HepG2 (cell line): Measurements from ENCODE around the gene URB1. TPM values are rescaled to one million over a fixed set of nuclear protein-coding genes. Genes with fewer than 3 reads are reported as not detected.

Experiments
- ATF2 ChIP-seq: sonication (generic); formaldehyde crosslinking; IDR thresholded peaks from 2 replicates; pipeline ENCODE4 v1.4.0; 2020; ENCODE audit warnings: missing genetic modification reagents
- BRCA1 ChIP-seq: sonication (generic); formaldehyde crosslinking; IDR thresholded peaks from 2 replicates; pipeline ENCODE4 v1.4.0; 2020; ENCODE audit warnings: missing genetic modification reagents
- FOXO4 ChIP-seq: sonication (generic); formaldehyde crosslinking; conservative IDR thresholded peaks from 2 replicates; pipeline ENCODE4 v1.8.1; 2023; ENCODE audit warnings: missing genetic modification reagents
- HDAC1 ChIP-seq: sonication (generic); formaldehyde crosslinking; IDR thresholded peaks from 2 replicates; pipeline ENCODE4 v1.5.1; 2020; ENCODE audit warnings: mild to moderate bottlenecking, missing genetic modification reagents
- HNRNPH1 ChIP-seq: fragments of 200-400 bp; formaldehyde crosslinking; optimal IDR thresholded peaks from 2 replicates; pipeline ENCODE3; 2017; ENCODE audit warnings: mild to moderate bottlenecking, low read depth, low read length
- NFYB ChIP-seq: sonication (generic); formaldehyde crosslinking; IDR thresholded peaks from 2 replicates; pipeline ENCODE4 v1.4.0; 2020; ENCODE audit warnings: missing genetic modification reagents
- RXRB ChIP-seq: IDR thresholded peaks from 2 replicates; pipeline ENCODE4 v1.6.1; 2016; ENCODE audit warnings: borderline replicate concordance, missing genetic modification reagents, missing compliant biosample characterization
- SKIL ChIP-seq: sonication (generic); formaldehyde crosslinking; IDR thresholded peaks from 2 replicates; pipeline ENCODE4 v1.8.0; 2022; ENCODE audit warnings: missing genetic modification reagents, mild to moderate bottlenecking, moderate library complexity, borderline replicate concordance
- SSRP1 ChIP-seq: IDR thresholded peaks from 2 replicates; pipeline ENCODE4 v1.6.1; 2016; ENCODE audit warnings: control low read depth
- STAT5B ChIP-seq: sonication (generic); formaldehyde crosslinking; IDR thresholded peaks from 2 replicates; pipeline ENCODE4 v1.4.0; 2020; ENCODE audit warnings: missing genetic modification reagents
- TBX2 ChIP-seq: sonication (generic); formaldehyde crosslinking; IDR thresholded peaks from 2 replicates; pipeline ENCODE4 v1.5.0; 2020; ENCODE audit warnings: missing genetic modification reagents, mild to moderate bottlenecking, borderline replicate concordance
- TFE3 ChIP-seq: IDR thresholded peaks from 2 replicates; pipeline ENCODE4 v1.6.1; 2016
- THAP8 ChIP-seq: sonication (generic); formaldehyde crosslinking; IDR thresholded peaks from 2 replicates; pipeline ENCODE4 v1.5.1; 2020; ENCODE audit warnings: missing genetic modification reagents, mild to moderate bottlenecking, borderline replicate concordance
- TSC22D2 ChIP-seq: sonication (generic); formaldehyde crosslinking; IDR thresholded peaks from 2 replicates; pipeline ENCODE4 v1.5.1; 2020; ENCODE audit warnings: missing genetic modification reagents, mild to moderate bottlenecking, borderline replicate concordance
- ZBTB26 ChIP-seq: IDR thresholded peaks from 2 replicates; pipeline ENCODE4 v1.6.1; 2016; ENCODE audit warnings: missing compliant biosample characterization, missing genetic modification reagents, borderline replicate concordance
- ZMAT3 ChIP-seq: sonication (generic); formaldehyde crosslinking; conservative IDR thresholded peaks from 2 replicates; pipeline ENCODE4 v1.7.0; 2021; ENCODE audit warnings: missing genetic modification reagents
- ZNF382 ChIP-seq: sonication (generic); formaldehyde crosslinking; IDR thresholded peaks from 2 replicates; pipeline ENCODE4 v1.5.0; 2020; ENCODE audit warnings: missing genetic modification reagents, mild to moderate bottlenecking, borderline replicate concordance
- ZNF619 ChIP-seq: sonication (generic); formaldehyde crosslinking; IDR thresholded peaks from 2 replicates; pipeline ENCODE4 v1.4.0; 2020; ENCODE audit warnings: mild to moderate bottlenecking, missing genetic modification reagents
- ZNF879 ChIP-seq: sonication (generic); formaldehyde crosslinking; IDR thresholded peaks from 2 replicates; pipeline ENCODE4 v1.8.1; 2023; ENCODE audit warnings: missing genetic modification reagents
- ZSCAN25 ChIP-seq: sonication (generic); formaldehyde crosslinking; IDR thresholded peaks from 2 replicates; pipeline ENCODE4 v1.8.0; 2022; ENCODE audit warnings: mild to moderate bottlenecking, missing genetic modification reagents
- polyA plus RNA-seq, 8 experiments: library from polyadenylated mRNA; depleted of rRNA in 3 of 8; stranded (reverse) in 7 of 8; unstranded in 1 of 8; fragments of >200 nt; fragmentation: Illumina TruSeq in 4 of 8; extraction: Trizol in 4 of 8; gene quantifications; 2 replicates each; pipeline versions ENCODE4 v1.2.1 to v1.2.3, GENCODE V29; 2011 to 2016; ENCODE audit warnings: low read depth in 4 of 8, missing spikeins in 1 of 8, mixed read lengths in 1 of 8; ENCODE audit not compliant: insufficient read depth in 1 of 8
- total RNA-seq, 5 experiments: library from RNA; depleted of rRNA; stranded (reverse); fragments of >200 nt; fragmentation: Illumina TruSeq; extraction: Trizol; gene quantifications; 2 replicates each; pipeline ENCODE4 v1.2.3, GENCODE V29; 2016; ENCODE audit warnings: low read depth in 1 of 5

The URB1 gene
- total and polyA plus RNA-seq, 2 of the 13 experiments (the other 11 are each of a cell fraction or from before 2014, with no cell fraction given): 4.5 to 16.7 TPM

- peak; percentile 68; the same call in 1 of the 2 replicates for TF ChIP-seq ZBTB26 (CRISPR knock-in tag)
- no peak for TF ChIP-seq HNRNPH1
- no peak for TF ChIP-seq ZNF382 (CRISPR knock-in tag)
- TF ChIP-seq ZNF879: no peak
- TF ChIP-seq ATF2 (CRISPR knock-in tag): no peak
- no peak for TF ChIP-seq ZNF619 (CRISPR knock-in tag)
- TF ChIP-seq THAP8 (CRISPR knock-in tag): no peak
- no peak for TF ChIP-seq FOXO4 (CRISPR knock-in tag)
- no peak for TF ChIP-seq ZSCAN25
- peak; percentile 72; the same call in 1 of the 2 replicates for TF ChIP-seq TBX2 (CRISPR knock-in tag)
- no peak for TF ChIP-seq TSC22D2 (CRISPR knock-in tag)
- no peak for TF ChIP-seq SSRP1 (CRISPR knock-in tag)
- no peak for TF ChIP-seq SKIL (CRISPR knock-in tag)
- 0 out of 2 replicates have a peak, but pooled peaks have one; percentile 18 for TF ChIP-seq ZMAT3 (CRISPR knock-in tag)
- peak; percentile 53 for TF ChIP-seq HDAC1 (CRISPR knock-in tag)
- no peak for TF ChIP-seq STAT5B
- TF ChIP-seq RXRB: peak; percentile 35; the same call in 1 of the 2 replicates
- TF ChIP-seq BRCA1 (CRISPR knock-in tag): no peak
- TF ChIP-seq TFE3 (CRISPR knock-in tag): 0 out of 2 replicates have a peak, but pooled peaks have one; percentile 20
- TF ChIP-seq NFYB (CRISPR knock-in tag): no peak
Observed at GRCh38 chr21:32330784-32331311, 62.0 kb downstream of the URB1 start (continued).
